K562 (cell line): Measurements from ENCODE around the gene AARS1. TPM values are rescaled to one million over a fixed set of nuclear protein-coding genes. Genes with fewer than 3 reads are reported as not detected.
"Not testable (repeated sequence)": the region's sequence is repeated elsewhere in the genome, so short reads cannot be mapped to it uniquely, and the experiment has no call there.

ENCODE experiments used
- ATAC-seq: fragments of 200-7000 bp; cut with Tn5 transposase; 3 replicates; pipeline ENCODE4 v1.9.1; 2020; ENCODE audit warnings: moderate library complexity
- BruUV-seq: library from RNA; stranded (reverse); fragments of 400-500 nt; replicated peaks from 2 replicates; lab custom pipeline; 2021; lab: Mats Ljungman, UMichigan
- CTCF ChIA-PET: fragments of 300-600 bp; formaldehyde crosslinking; extraction: SDS; loops from one replicate; lab custom pipeline; 2021; ENCODE audit warnings: low intra/inter-chr PET ratio; lab: Yijun Ruan, JAX
- POLR2A ChIA-PET: fragments of 300-600, 350-650 bp; sonication (Branson Sonifier 250); formaldehyde crosslinking; extraction: SDS; loops from one replicate; lab custom pipeline; 2021; ENCODE audit warnings: antibody characterized with exemption, inconsistent platforms; lab: Yijun Ruan, JAX
- DNase-seq, 4 experiments: peaks; one replicate each; pipeline versions ENCODE4 v3.0.0 to v3.0.0-alpha.2; 2011 to 2018; ENCODE audit warnings: low spot score in 3 of 4, mixed read lengths in 3 of 4; ENCODE audit errors: extremely low read depth in 1 of 4
- FAIRE-seq: peaks from 2 replicates; lab custom pipeline; 2011; peaks lifted over from hg19 to GRCh38; lab: Jason Lieb, UNC
- H2AFZ ChIP-seq: 2 replicates; pipeline ENCODE4 v1.6.0; 2011; ENCODE audit warnings: low read depth, low read length, control low read depth, inconsistent platforms
- H3K27ac ChIP-seq: fragments of 200-600 bp; 3 replicates; pipeline ENCODE4 v1.8.0; 2011; ENCODE audit warnings: low read depth, mild to moderate bottlenecking, control low read depth, inconsistent platforms, low read length, moderate library complexity, mixed read lengths; ENCODE audit errors: extremely low read depth
- H3K27me3 ChIP-seq, 2 experiments: fragments of 300-600 bp in 1 of 2; 2 replicates in 1 of 2; 3 replicates in 1 of 2; pipeline versions ENCODE4 v1.6.0 to v1.8.0; 2011; ENCODE audit warnings: inconsistent platforms in 2 of 2, low read length in 2 of 2, mild to moderate bottlenecking in 1 of 2, mixed read lengths in 1 of 2, moderate library complexity in 1 of 2; ENCODE audit not compliant: control insufficient read depth in 2 of 2, insufficient read depth in 2 of 2
- H3K36me3 ChIP-seq: fragments of 300-600 bp; 3 replicates; pipeline ENCODE4 v1.8.0; 2011; ENCODE audit warnings: mild to moderate bottlenecking, low read length, inconsistent platforms; ENCODE audit not compliant: control insufficient read depth, insufficient read depth
- H3K4me1 ChIP-seq, 2 experiments: fragments of 200-600 bp in 1 of 2; replicated peaks in 1 of 2; 2 replicates in 1 of 2; 3 replicates in 1 of 2; pipeline versions ENCODE4 v1.5.1 to v1.8.0; 2011; ENCODE audit warnings: inconsistent platforms in 2 of 2, low read length in 2 of 2, mild to moderate bottlenecking in 1 of 2, mixed read lengths in 1 of 2, moderate library complexity in 1 of 2; ENCODE audit not compliant: control insufficient read depth in 2 of 2, insufficient read depth in 2 of 2
- H3K4me2 ChIP-seq: 2 replicates; pipeline ENCODE4 v1.6.1; 2011; ENCODE audit warnings: low read length, control low read depth, inconsistent platforms, mixed read lengths; ENCODE audit not compliant: insufficient read depth
- H3K4me3 ChIP-seq: fragments of 200-600 bp; sonication (generic), shearing (Covaris generic); 2 replicates; pipeline ENCODE4 v1.5.1; 2016; ENCODE audit warnings: control low read depth, inconsistent platforms
- H3K79me2 ChIP-seq: fragments of 200-600 bp; 3 replicates; pipeline ENCODE4 v1.8.0; 2011; ENCODE audit warnings: low read length, inconsistent platforms; ENCODE audit not compliant: control insufficient read depth, insufficient read depth
- H3K9ac ChIP-seq, 2 experiments: 2 replicates each; pipeline versions ENCODE4 v1.6.0 to v1.6.1; 2011; ENCODE audit warnings: low read depth in 2 of 2, low read length in 2 of 2, control low read depth in 1 of 2, inconsistent platforms in 1 of 2, mild to moderate bottlenecking in 1 of 2, mixed read lengths in 1 of 2; ENCODE audit not compliant: insufficient read depth in 1 of 2
- H3K9me1 ChIP-seq: one replicate; pipeline ENCODE4 v1.6.0; 2011; ENCODE audit warnings: inconsistent platforms, mild to moderate bottlenecking, low read length, moderate library complexity; ENCODE audit not compliant: control insufficient read depth, insufficient read depth
- H3K9me3 ChIP-seq: replicated peaks from 2 replicates; pipeline ENCODE4 v1.5.1; 2011; ENCODE audit warnings: low read depth, low read length, inconsistent platforms; ENCODE audit not compliant: control insufficient read depth, insufficient read depth
- H4K20me1 ChIP-seq: replicated peaks from 2 replicates; pipeline ENCODE4 v1.6.1; 2011; ENCODE audit warnings: low read length, inconsistent platforms, mixed read lengths; ENCODE audit not compliant: control insufficient read depth, insufficient read depth
- L3MBTL2 ChIP-seq: fragments of 450-650 bp; IDR thresholded peaks from 2 replicates; pipeline ENCODE4 v1.6.1; 2016; ENCODE audit warnings: mild to moderate bottlenecking, moderate library complexity
- ZNF121 ChIP-seq: sonication (generic); formaldehyde crosslinking; conservative IDR thresholded peaks from 2 replicates; pipeline ENCODE4 v1.8.0; 2022; ENCODE audit warnings: missing genetic modification reagents
- WGBS: fragments of 100-300 bp; shearing (Covaris generic); methylation state at CpG from one replicate; pipeline ENCODE4 v1.1.6; 2016; ENCODE audit warnings: low coverage, mixed read lengths; ENCODE audit not compliant: insufficient coverage; ENCODE audit errors: missing lambda C conversion rate; 5-methylcytosine and 5-hydroxymethylcytosine counted together
- in situ Hi-C: fragments of 300-500 bp; cut with MboI; formaldehyde crosslinking; loops from 4 replicates; pipeline ENCODE4 v1.15.0; 2018; ENCODE audit warnings: inconsistent platforms, mixed read lengths
- intact Hi-C: fragments of 100-400 bp; cut with micrococcal nuclease; formaldehyde crosslinking; loops from 2 replicates; pipeline ENCODE4 v1.14.2; 2022
- polyA plus RNA-seq, 8 experiments: library from polyadenylated mRNA; depleted of rRNA in 4 of 8; stranded (reverse) in 5 of 8; unstranded in 3 of 8; fragments of >200 nt; fragmentation: Nextera tagmentation in 2 of 8; fragmentation: Illumina TruSeq in 1 of 8; extraction: Ambion mirVana in 2 of 8; extraction: Trizol in 1 of 8; gene quantifications; 2 replicates each; pipeline versions ENCODE4 v1.2.1 to v1.2.3, GENCODE V29; 2011 to 2014; ENCODE audit warnings: inconsistent platforms in 1 of 8, missing spikeins in 1 of 8
- total RNA-seq, 7 experiments: library from RNA; depleted of rRNA in 6 of 7; stranded (reverse); fragments of >200 nt in 6 of 7; fragmentation: Illumina TruSeq in 2 of 7; extraction: Trizol in 2 of 7; gene quantifications; 2 replicates each; pipeline versions ENCODE4 v1.2.1 to v1.2.3, GENCODE V29; 2011 to 2021; ENCODE audit warnings: low replicate concordance in 1 of 7
- TF ChIP-seq, protein P1 (sequence below), 3 experiments: fragments of 200-800 bp in 1 of 3; sonication (Bioruptor generic) in 1 of 3; sonication (generic) in 1 of 3; formaldehyde crosslinking in 1 of 3; IDR thresholded peaks; 2 replicates each; pipeline versions ENCODE4 v1.6.1 to v1.8.0; 2016 to 2022; ENCODE audit warnings: mild to moderate bottlenecking in 2 of 3, missing compliant biosample characterization in 2 of 3, missing genetic modification characterization in 2 of 3, missing genetic modification reagents in 1 of 3

Gene AARS1
- total and polyA plus RNA-seq, 9 of the 15 experiments (the other 6 are each of a cell fraction or from before 2014, with no cell fraction given) = 50.1 to 235 (median 174) TPM

DNA sequence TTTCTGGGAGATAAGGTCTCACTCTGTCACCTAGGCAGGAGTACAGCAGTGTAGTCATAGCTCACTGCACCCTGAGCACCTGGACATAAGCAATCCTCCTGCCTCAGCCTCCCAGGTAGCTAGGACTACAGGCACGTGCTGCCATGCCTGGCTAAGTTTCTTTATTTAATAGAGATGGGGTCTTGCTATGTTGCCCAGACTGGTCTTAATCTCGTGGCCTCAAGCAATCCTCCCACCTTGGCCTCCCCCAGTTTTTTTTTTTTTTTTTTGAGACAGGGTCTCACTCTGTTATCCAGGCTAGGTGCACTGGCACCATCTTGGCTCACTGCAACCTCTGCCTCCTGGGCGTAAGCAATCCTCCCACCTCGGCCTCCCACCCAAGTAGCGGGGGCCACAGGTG, 30.8 kb upstream of the AARS1 start:
- WGBS = 89% methylated on average over 5 of the region's 5 CpGs
- H3K79me2 ChIP-seq = no peaks in the 10 kb centered on the region
- TF ChIP-seq, protein P1, sequence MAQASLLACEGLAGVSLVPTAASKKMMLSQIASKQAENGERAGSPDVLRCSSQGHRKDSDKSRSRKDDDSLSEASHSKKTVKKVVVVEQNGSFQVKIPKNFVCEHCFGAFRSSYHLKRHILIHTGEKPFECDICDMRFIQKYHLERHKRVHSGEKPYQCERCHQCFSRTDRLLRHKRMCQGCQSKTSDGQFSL (CRISPR knock-in tag; IDR thresholded peaks at IDR 0.05) = no peak
- TF ChIP-seq, protein P1 (tag; IDR thresholded peaks at IDR 0.05) = no peak
- no peak for TF ChIP-seq L3MBTL2
- TF ChIP-seq ZNF121 (CRISPR knock-in tag) = peak; percentile 81
- H3K4me3 ChIP-seq = no peak overlapping the region
- ATAC-seq (no peak), DNase-seq (no peak), FAIRE-seq (no peak)
- H3K4me2 ChIP-seq = no peak overlapping the region
- H2AFZ ChIP-seq = no peak overlapping the region
- H3K9ac ChIP-seq = no peak overlapping the region
- in situ Hi-C loops = no loop called here
- CTCF ChIA-PET = no interaction called here
- intact Hi-C loops = no loop called here
- H4K20me1 ChIP-seq = no peaks in the 10 kb centered on the region
- H3K27ac ChIP-seq = no peak overlapping the region
- BruUV-seq = no TSS peak
- no peaks in the 10 kb centered on the region for H3K9me3 ChIP-seq
- H3K9me1 ChIP-seq = no peaks in the 10 kb centered on the region
- no peaks in the 10 kb centered on the region; a peak in 2 of 5 replicates for H3K4me1 ChIP-seq
- peaks cover 22% of the 10 kb centered on the region; the same call in 2 of the 3 replicates for H3K36me3 ChIP-seq
- no peaks in the 10 kb centered on the region for H3K27me3 ChIP-seq
- POLR2A ChIA-PET = interaction anchor here (1.4 to 1.8 kb wide), 2 partner anchors 10 to 11 kb away, joined by 4 to 6 read pairs; no protein-coding TSS in a partner anchor

DNA sequence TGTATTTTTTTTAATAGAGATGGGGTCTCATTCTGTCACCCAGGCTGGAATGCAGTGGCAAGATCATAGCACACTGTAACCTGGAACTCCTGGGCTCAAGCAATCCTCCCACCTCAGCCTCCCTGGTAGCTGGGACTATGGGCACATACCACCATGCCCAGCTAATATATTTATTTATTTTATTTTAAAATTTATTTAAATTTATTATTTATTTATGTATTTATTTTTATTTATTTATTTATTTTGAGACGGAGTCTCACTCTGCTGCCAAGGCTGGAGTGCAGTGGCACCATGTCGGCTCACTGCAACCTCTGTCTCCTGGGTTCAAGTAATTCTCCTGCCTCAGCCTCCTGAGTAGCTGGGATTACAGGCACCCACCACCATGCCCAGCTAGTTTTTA, 18.4 kb upstream of the AARS1 start:
- H3K36me3 ChIP-seq, H3K9ac ChIP-seq, H3K4me2 ChIP-seq, H3K9me3 ChIP-seq, H3K9me1 ChIP-seq, intact Hi-C loops, H3K79me2 ChIP-seq, H3K4me3 ChIP-seq, H3K27ac ChIP-seq, DNase-seq, ATAC-seq, H3K27me3 ChIP-seq, BruUV-seq, H4K20me1 ChIP-seq, FAIRE-seq, H3K4me1 ChIP-seq, in situ Hi-C loops, H2AFZ ChIP-seq, CTCF ChIA-PET: not testable (repeated sequence)
- POLR2A ChIA-PET = interaction anchor here (2.7 kb wide), 1 partner anchor 19 kb away, joined by 13 read pairs; the partner anchor contains the start of gene AARS1
- 68% methylated on average over 2 of the region's 2 CpGs for WGBS
